Activated CD4-positive, alpha-beta T cell treated with anti-CD3 and anti-CD28 coated beads, Interleukin-2, amount 10 ng/mL, durations not matched to agents 7 days and 5 days (primary cell): ENCODE results near the gene OPCML. TPM values are rescaled to one million over a fixed set of nuclear protein-coding genes. Genes with fewer than 3 reads are reported as not detected.

ENCODE experiments used
- CTCF ChIA-PET: fragments of 350-600 bp; sonication (Branson Sonifier 250); formaldehyde crosslinking; loops from one replicate; lab custom pipeline; 2021; ENCODE audit warnings: antibody characterized with exemption; lab: Charles Lee
- POLR2A ChIA-PET: fragments of 350-600 bp; sonication (Branson Sonifier 250); formaldehyde crosslinking; loops from one replicate; lab custom pipeline; 2021; ENCODE audit warnings: antibody characterized with exemption; lab: Charles Lee
- DNase-seq: peaks from one replicate; pipeline ENCODE4 v3.0.0-alpha.2; 2020
- H3K27ac Mint-ChIP-seq: one replicate; pipeline ENCODE4 v1.8.0; 2021; ENCODE audit warnings: mild to moderate bottlenecking, moderate library complexity, mixed read lengths
- H3K27me3 Mint-ChIP-seq: one replicate; pipeline ENCODE4 v1.8.0; 2021; ENCODE audit warnings: mixed read lengths
- H3K36me3 Mint-ChIP-seq: one replicate; pipeline ENCODE4 v1.8.0; 2021; ENCODE audit warnings: low read depth, mixed read lengths
- H3K4me1 Mint-ChIP-seq: one replicate; pipeline ENCODE4 v1.8.0; 2021; ENCODE audit warnings: mixed read lengths
- H3K4me3 Mint-ChIP-seq: one replicate; pipeline ENCODE4 v1.8.0; 2021; ENCODE audit warnings: mild to moderate bottlenecking, moderate library complexity, mixed read lengths
- H3K9me3 Mint-ChIP-seq: one replicate; pipeline ENCODE4 v1.8.0; 2021; ENCODE audit warnings: mixed read lengths
- total RNA-seq, 2 experiments: library from RNA; stranded (reverse); gene quantifications; one replicate each; pipeline ENCODE4 v1.2.3, GENCODE V29; 2021

Gene OPCML
- total RNA-seq, 2 experiments from 2014 or later = not detected

DNA sequence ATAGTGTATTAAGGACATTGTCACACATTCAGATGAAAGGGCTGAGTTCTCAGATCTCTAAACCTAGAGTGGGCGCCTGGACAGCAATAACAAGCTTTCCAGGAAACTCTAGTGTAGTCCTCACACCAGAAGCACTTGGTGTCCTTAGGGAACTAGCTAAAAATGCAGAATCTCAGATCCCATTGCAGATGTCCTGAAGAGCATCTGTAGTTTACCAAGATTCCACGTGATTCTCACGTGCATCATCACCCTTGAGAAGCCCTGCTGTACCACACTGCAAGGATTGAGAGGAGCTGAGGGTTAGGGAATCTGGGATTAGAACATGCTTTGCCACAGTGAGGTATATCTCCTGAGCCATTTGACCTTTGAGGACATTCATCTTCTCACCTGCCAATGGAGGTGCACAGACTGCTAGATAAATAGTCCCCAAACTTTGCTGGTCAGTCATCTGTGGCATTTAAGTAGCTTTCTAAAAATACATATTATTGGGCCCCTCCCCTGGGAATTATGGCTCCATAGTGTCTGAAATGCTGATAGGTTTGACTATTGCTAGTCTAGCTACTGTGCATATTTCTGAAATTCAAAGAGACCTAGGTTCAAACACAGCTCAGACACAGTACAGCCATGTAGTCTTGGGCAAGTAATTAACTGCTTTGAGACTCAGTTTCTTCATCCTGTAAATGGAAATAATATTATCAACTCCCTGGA, 1068.9 kb downstream of the OPCML start:
- peaks cover 7% of the 10 kb centered on the region for H3K9me3 Mint-ChIP-seq
- ChIA-PET CTCF (no interaction called here), POLR2A (no interaction called here)
- no peaks in the 10 kb centered on the region for H3K27me3 Mint-ChIP-seq
- H3K4me1 Mint-ChIP-seq = no peaks in the 10 kb centered on the region
- H3K4me3 Mint-ChIP-seq = no peak overlapping the region
- DNase-seq = no peak
- no peaks in the 10 kb centered on the region for H3K36me3 Mint-ChIP-seq
- no peak overlapping the region for H3K27ac Mint-ChIP-seq

- ChIA-PET CTCF (no interaction called here), POLR2A (no interaction called here)
- no peaks in the 10 kb centered on the region for H3K27me3 Mint-ChIP-seq
- no peaks in the 10 kb centered on the region for H3K4me1 Mint-ChIP-seq
- no peaks in the 10 kb centered on the region for H3K36me3 Mint-ChIP-seq
- DNase-seq = no peak
- H3K27ac Mint-ChIP-seq = no peak overlapping the region
- no peak overlapping the region for H3K4me3 Mint-ChIP-seq
- H3K9me3 Mint-ChIP-seq = peaks cover 7% of the 10 kb centered on the region
Observed at GRCh38 chr11:132459736-132460135, 1072.6 kb downstream of the OPCML start.

GRCh38 chr11:132457445-132457844, 1074.9 kb downstream of the OPCML start:
- no peak for DNase-seq
- H3K4me3 Mint-ChIP-seq = no peak overlapping the region
- H3K27me3 Mint-ChIP-seq = no peaks in the 10 kb centered on the region
- H3K36me3 Mint-ChIP-seq = no peaks in the 10 kb centered on the region
- CTCF ChIA-PET = no interaction called here
- POLR2A ChIA-PET = no interaction called here
- H3K9me3 Mint-ChIP-seq = peaks cover 7% of the 10 kb centered on the region
- no peak overlapping the region for H3K27ac Mint-ChIP-seq
- H3K4me1 Mint-ChIP-seq = no peaks in the 10 kb centered on the region

DNA sequence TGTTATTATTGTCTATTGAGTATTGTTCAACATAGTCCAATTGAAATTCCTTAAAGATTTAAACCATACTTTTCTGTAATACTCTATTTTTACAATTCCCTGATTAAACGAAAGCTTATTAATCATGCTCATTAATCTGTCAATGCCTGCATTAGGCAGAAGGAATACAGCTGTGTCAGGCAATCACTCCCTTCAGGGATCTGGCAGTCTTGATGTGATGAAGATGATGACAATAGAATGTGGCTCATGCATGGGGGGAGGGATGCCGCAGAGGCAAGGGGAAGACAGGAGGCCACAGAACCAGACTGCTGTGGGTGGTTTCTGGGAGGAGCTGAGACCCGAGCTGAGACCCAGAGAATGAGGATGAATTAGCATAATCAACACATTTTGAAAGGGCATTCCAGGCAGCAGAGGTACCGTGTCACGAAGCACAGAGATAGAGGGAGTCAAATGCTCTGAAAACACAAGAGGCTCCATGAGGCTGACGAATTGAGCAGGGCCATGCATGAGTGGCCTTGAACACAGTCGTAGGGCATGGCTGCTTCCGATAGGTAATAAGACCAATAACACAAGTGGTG, 1075.5 kb downstream of the OPCML start:
- H3K4me1 Mint-ChIP-seq = no peaks in the 10 kb centered on the region
- ChIA-PET CTCF (no interaction called here), POLR2A (no interaction called here)
- H3K4me3 Mint-ChIP-seq = no peak overlapping the region
- no peaks in the 10 kb centered on the region for H3K27me3 Mint-ChIP-seq
- no peaks in the 10 kb centered on the region for H3K36me3 Mint-ChIP-seq
- no peak overlapping the region for H3K27ac Mint-ChIP-seq
- peaks cover 7% of the 10 kb centered on the region for H3K9me3 Mint-ChIP-seq
- no peak for DNase-seq

DNA sequence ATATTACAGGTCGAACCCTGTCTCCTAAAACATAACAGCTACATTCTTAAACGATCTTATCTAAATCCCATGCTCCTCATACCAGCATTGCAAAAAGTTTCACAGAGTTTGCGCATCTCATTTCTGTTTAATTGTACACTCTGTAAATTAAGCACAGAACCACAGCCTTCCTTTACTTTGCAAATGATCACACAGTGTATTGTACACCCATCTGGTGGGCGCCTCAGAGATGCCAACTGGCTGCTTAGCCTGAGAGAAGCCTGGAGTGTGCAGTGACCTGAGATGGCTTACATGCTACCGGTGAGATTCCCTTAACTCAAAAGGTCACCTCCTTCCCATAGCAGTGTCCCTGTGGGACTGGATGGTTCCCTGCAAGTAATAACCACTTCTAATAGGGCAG, 1077.3 kb downstream of the OPCML start:
- H3K36me3 Mint-ChIP-seq = no peaks in the 10 kb centered on the region
- H3K4me3 Mint-ChIP-seq = no peak overlapping the region
- ChIA-PET POLR2A (no interaction called here), CTCF (no interaction called here)
- no peaks in the 10 kb centered on the region for H3K27me3 Mint-ChIP-seq
- H3K27ac Mint-ChIP-seq = no peak overlapping the region
- no peak for DNase-seq
- H3K9me3 Mint-ChIP-seq = no peaks in the 10 kb centered on the region
- H3K4me1 Mint-ChIP-seq = no peaks in the 10 kb centered on the region

- no peak overlapping the region for H3K4me3 Mint-ChIP-seq
- H3K27me3 Mint-ChIP-seq = no peaks in the 10 kb centered on the region
- no peaks in the 10 kb centered on the region for H3K4me1 Mint-ChIP-seq
- H3K27ac Mint-ChIP-seq = no peak overlapping the region
- H3K9me3 Mint-ChIP-seq = no peaks in the 10 kb centered on the region
- H3K36me3 Mint-ChIP-seq = no peaks in the 10 kb centered on the region
- ChIA-PET CTCF (no interaction called here), POLR2A (no interaction called here)
- DNase-seq = no peak
Observed at GRCh38 chr11:132453406-132453805, 1078.9 kb downstream of the OPCML start.

GRCh38 chr11:132452616-132453015, 1079.7 kb downstream of the OPCML start:
- ChIA-PET CTCF (no interaction called here), POLR2A (no interaction called here)
- DNase-seq = no peak
- Mint-ChIP-seq H3K4me1 (no peaks in the 10 kb centered on the region), H3K4me3 (no peak overlapping the region), H3K36me3 (no peaks in the 10 kb centered on the region), H3K27me3 (no peaks in the 10 kb centered on the region), H3K27ac (no peak overlapping the region), H3K9me3 (no peaks in the 10 kb centered on the region)

DNA sequence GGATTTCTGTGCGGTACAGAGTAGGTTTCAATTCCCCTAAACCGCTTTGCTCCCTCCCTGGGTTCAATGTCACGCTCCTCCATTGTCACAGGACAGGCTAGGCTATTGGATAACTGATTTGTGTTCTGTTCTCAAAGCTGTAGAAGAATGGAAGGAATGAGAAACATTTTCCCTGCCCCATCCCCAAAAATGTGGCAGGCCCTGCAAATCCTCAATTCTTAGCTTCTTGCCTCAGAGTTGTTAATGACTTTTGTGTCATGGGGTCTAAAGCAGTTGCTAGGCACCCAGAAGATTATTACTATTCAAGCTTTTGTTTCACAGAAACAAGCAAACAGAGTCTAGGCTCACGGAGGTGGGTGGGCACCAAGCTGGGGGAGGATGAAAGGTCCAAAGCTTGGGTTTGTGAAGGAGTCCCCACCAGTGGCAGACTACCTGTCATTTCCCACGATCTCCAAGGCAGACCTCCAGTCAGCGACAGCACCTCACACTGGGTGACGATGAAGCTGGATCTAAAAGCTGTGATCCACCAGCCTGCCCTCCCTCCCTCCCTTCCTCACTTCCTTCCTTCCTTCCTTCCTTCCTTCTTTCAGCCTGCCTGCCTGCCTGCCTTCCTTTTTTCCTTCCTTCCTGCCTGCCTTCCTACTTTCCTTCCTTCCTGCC, 1080.2 kb downstream of the OPCML start:
- H3K27me3 Mint-ChIP-seq = no peaks in the 10 kb centered on the region
- H3K4me3 Mint-ChIP-seq = no peak overlapping the region
- H3K36me3 Mint-ChIP-seq = no peaks in the 10 kb centered on the region
- no peaks in the 10 kb centered on the region for H3K9me3 Mint-ChIP-seq
- CTCF ChIA-PET = no interaction called here
- POLR2A ChIA-PET = no interaction called here
- no peak for DNase-seq
- H3K4me1 Mint-ChIP-seq = no peaks in the 10 kb centered on the region
- no peak overlapping the region for H3K27ac Mint-ChIP-seq

GRCh38 chr11:132450631-132451030, 1081.7 kb downstream of the OPCML start:
- Mint-ChIP-seq H3K9me3 (no peaks in the 10 kb centered on the region), H3K4me3 (no peak overlapping the region), H3K36me3 (no peaks in the 10 kb centered on the region), H3K27me3 (no peaks in the 10 kb centered on the region), H3K4me1 (no peaks in the 10 kb centered on the region), H3K27ac (no peak overlapping the region)
- ChIA-PET POLR2A (no interaction called here), CTCF (interaction anchor here (0.6 kb wide), 1 partner anchor 47 kb away, joined by 6 read pairs; no protein-coding TSS in a partner anchor)
- DNase-seq = no peak

GRCh38 chr11:132448334-132448995, 1083.8 kb downstream of the OPCML start:
- ChIA-PET POLR2A (no interaction called here), CTCF (no interaction called here)
- H3K9me3 Mint-ChIP-seq = no peaks in the 10 kb centered on the region
- H3K4me3 Mint-ChIP-seq = no peak overlapping the region
- no peak overlapping the region for H3K27ac Mint-ChIP-seq
- DNase-seq = no peak
- H3K27me3 Mint-ChIP-seq = no peaks in the 10 kb centered on the region
- H3K36me3 Mint-ChIP-seq = no peaks in the 10 kb centered on the region
- H3K4me1 Mint-ChIP-seq = no peaks in the 10 kb centered on the region

- Mint-ChIP-seq H3K27ac (no peak overlapping the region), H3K9me3 (peaks cover 2% of the 10 kb centered on the region), H3K4me1 (no peaks in the 10 kb centered on the region), H3K27me3 (no peaks in the 10 kb centered on the region), H3K4me3 (no peak overlapping the region), H3K36me3 (no peaks in the 10 kb centered on the region)
- ChIA-PET POLR2A (no interaction called here), CTCF (no interaction called here)
- DNase-seq = no peak
Observed at GRCh38 chr11:132447761-132448160, 1084.5 kb downstream of the OPCML start.

DNA sequence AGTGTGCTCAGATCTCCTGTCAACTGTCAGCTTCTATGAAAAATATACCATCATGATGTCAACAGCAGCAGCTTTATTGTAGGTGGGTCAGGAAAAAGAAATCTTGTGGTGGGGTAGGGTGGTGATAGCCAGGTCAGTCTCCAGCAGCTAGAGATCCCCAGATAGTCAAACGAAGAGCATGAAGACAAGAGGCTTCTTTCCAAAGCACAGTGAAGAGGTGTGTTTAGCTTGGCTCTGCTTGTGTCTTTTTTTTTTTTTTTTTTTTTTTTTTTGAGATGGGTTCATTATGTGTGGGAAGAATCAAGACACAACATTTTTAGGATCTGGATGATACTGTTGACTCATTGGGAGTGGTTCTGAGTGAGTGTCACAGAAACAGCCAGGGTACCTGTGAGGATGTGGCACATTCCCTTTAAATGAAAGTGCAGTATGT, 1086.4 kb downstream of the OPCML start:
- Mint-ChIP-seq H3K27me3 (no peaks in the 10 kb centered on the region), H3K27ac (no peak overlapping the region), H3K4me3 (no peak overlapping the region), H3K4me1 (no peaks in the 10 kb centered on the region), H3K36me3 (no peaks in the 10 kb centered on the region), H3K9me3 (peaks cover 2% of the 10 kb centered on the region)
- DNase-seq = no peak
- CTCF ChIA-PET = no interaction called here
- POLR2A ChIA-PET = no interaction called here

DNA sequence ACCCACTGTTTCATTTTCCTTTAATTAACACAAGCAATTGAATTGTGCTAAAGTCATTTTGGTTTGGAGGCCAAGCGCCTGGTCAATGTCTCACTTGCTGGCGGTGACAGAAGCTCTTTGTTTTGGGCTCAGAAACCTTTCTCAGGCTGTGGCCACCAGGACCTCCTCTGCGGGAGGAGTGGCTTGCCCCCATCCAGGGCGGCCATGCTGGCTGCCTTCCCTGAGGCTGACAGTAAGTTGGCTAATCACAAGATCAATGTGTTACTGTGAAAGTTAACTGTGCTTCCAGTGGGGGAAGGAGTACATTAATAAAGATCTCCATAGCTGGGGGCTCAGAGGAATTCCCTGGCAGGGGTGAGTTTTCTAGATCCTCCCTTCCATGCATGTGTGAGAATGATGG, 1087.4 kb downstream of the OPCML start:
- CTCF ChIA-PET = no interaction called here
- H3K4me3 Mint-ChIP-seq = no peak overlapping the region
- POLR2A ChIA-PET = no interaction called here
- H3K36me3 Mint-ChIP-seq = no peaks in the 10 kb centered on the region
- peaks cover 2% of the 10 kb centered on the region for H3K9me3 Mint-ChIP-seq
- no peak overlapping the region for H3K27ac Mint-ChIP-seq
- H3K27me3 Mint-ChIP-seq = no peaks in the 10 kb centered on the region
- H3K4me1 Mint-ChIP-seq = no peaks in the 10 kb centered on the region
- DNase-seq = no peak
